ENCODE results near the gene SERTAD2.

Gene SERTAD2

GRCh38 chr2:64581777-64582539, 71.8 kb downstream of the SERTAD2 start:
- no peak for DNase-seq
